Measurements from ENCODE around the gene GALNT18. TPM values are rescaled to one million over a fixed set of nuclear protein-coding genes. Genes with fewer than 3 reads are reported as not detected.

Gene GALNT18
- total and polyA plus RNA-seq, 8 donors = 2.0 to 8.9 (median 4.7) TPM

DNA sequence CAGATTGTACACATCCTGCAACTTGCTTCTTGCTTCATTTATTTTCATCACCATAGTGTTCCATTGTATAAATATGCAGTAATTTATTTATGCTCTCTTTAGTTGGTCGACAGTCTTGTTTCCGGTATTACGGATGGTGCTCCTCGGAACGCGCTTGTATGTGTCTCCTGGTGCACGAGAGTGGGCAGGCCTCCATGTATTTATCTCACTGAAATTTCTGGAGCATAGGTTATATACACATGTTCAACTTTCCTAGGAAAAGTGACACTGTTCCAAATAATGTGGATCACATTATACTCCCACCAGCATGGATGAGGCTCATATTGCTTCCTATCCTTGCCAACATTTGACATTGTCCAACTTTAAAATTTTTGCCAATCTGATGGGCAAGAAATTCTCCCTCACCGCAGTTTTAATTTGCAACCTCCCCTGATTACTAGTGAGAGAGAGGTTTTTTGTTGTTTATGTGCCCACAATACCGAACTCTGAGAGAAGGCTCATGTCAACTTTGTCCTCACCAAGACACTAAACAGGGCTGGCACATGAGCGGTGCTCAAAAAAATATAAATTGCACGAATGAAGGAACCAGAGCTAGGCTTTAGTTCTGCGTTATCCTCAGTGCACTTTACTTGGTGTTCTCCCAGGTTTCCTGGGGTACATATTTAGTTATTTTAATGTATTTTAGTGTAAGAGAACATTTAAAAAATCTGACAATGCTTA lies 272.5 kb downstream of the GALNT18 start:
- Histone ChIP-seq H3K27ac (no peak overlapping the region), H3K9me3 (no peaks in the 10 kb centered on the region), H3K4me3 (no peak overlapping the region), H3K36me3 (no peaks in the 10 kb centered on the region), H3K27me3 (no peaks in the 10 kb centered on the region), H3K4me1 (no peaks in the 10 kb centered on the region)
- TF ChIP-seq, protein P1, sequence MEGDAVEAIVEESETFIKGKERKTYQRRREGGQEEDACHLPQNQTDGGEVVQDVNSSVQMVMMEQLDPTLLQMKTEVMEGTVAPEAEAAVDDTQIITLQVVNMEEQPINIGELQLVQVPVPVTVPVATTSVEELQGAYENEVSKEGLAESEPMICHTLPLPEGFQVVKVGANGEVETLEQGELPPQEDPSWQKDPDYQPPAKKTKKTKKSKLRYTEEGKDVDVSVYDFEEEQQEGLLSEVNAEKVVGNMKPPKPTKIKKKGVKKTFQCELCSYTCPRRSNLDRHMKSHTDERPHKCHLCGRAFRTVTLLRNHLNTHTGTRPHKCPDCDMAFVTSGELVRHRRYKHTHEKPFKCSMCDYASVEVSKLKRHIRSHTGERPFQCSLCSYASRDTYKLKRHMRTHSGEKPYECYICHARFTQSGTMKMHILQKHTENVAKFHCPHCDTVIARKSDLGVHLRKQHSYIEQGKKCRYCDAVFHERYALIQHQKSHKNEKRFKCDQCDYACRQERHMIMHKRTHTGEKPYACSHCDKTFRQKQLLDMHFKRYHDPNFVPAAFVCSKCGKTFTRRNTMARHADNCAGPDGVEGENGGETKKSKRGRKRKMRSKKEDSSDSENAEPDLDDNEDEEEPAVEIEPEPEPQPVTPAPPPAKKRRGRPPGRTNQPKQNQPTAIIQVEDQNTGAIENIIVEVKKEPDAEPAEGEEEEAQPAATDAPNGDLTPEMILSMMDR (IDR thresholded peaks at IDR 0.05) = no peak
- intact Hi-C loops (cut with DNase I) = no loop called here
- FAIRE-seq (no peak), DNase-seq (no peak), ATAC-seq (no peak)
- WGBS, 2 donors = 74 to 78% methylated on average over 12 of the region's 12 CpGs

DNA sequence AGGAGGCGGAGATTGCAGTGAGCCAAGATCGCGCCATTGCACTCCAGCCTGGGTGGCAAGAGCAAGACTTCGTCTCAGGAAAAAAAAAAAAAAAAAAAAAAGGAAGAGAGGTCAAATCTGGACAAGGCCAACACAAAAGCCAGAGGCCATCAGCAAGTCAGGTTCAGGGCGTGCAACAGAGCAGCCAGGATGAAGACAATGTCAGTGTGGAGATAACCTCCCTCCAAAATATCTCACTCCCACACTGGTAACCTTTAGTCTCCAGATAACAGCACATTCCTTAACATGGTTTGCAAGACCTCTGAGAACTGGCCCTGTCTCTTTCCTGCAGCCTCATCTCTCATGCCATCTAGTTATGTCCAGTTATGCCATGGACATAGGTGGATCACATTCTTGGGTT lies 273.5 kb downstream of the GALNT18 start:
- ATAC-seq = no peak
- H3K27ac ChIP-seq = no peak overlapping the region
- H3K4me3 ChIP-seq = no peak overlapping the region
- no peaks in the 10 kb centered on the region for H3K36me3 ChIP-seq
- WGBS, 2 donors = 86 to 96% methylated on average over 2 to 5 of the region's 5 CpGs
- H3K27me3 ChIP-seq = no peaks in the 10 kb centered on the region
- H3K4me1 ChIP-seq = no peaks in the 10 kb centered on the region
- no peaks in the 10 kb centered on the region for H3K9me3 ChIP-seq
- no peak for DNase-seq
- TF ChIP-seq, protein P1 (IDR thresholded peaks at IDR 0.05) = no peak
- no peak for FAIRE-seq
- intact Hi-C loops (cut with DNase I) = no loop called here

DNA sequence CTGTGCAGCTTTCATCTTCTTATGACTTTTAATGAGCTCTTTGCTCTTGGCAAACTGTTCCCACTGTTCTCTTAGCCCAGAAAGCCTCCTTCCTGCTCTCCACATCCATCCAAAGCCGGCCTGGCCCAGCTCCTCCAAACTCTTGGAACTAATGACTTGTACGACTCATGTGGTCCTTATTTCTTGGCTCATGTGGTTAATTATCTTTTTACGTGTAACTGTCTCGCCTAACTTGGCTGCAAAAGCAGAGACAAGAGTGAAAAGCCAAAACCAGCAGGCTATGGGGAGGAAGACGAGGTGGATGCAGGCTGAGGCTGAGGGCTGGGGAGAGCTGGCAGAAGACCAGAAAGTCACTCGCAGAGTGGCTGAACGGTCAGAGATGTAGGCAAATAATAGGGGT lies 274.2 kb downstream of the GALNT18 start:
- intact Hi-C loops (cut with DNase I) = no loop called here
- Histone ChIP-seq H3K27me3 (no peaks in the 10 kb centered on the region), H3K4me1 (no peaks in the 10 kb centered on the region), H3K27ac (no peak overlapping the region), H3K9me3 (no peaks in the 10 kb centered on the region), H3K4me3 (no peak overlapping the region), H3K36me3 (no peaks in the 10 kb centered on the region)
- ATAC-seq (no peak), FAIRE-seq (no peak), DNase-seq (no peak)
- WGBS, 2 donors = 74 to 78% methylated on average over 7 of the region's 7 CpGs
- TF ChIP-seq, protein P1 (IDR thresholded peaks at IDR 0.05) = no peak

DNA sequence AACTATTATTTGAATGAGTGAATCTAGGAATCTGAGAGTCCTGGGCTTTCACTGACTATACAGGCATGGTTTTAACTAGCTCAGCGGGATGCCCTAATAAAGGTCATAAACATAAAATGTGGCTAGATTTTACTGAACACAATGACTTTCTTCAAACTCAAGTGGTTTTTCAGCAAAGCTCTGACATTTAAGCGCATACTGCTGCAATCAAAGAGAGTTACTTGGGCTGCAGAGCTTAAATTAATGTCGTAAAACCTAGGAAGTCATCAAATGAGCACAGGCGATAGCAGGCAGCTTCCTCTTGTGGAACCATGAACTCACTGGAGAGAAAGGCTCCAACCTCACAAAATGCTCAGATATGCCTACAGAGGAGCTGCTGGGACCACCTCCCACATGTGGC lies 275.5 kb downstream of the GALNT18 start:
- H3K27me3 ChIP-seq = no peaks in the 10 kb centered on the region
- no peak for DNase-seq
- H3K27ac ChIP-seq = no peak overlapping the region
- FAIRE-seq = no peak
- ATAC-seq = no peak
- H3K36me3 ChIP-seq = no peaks in the 10 kb centered on the region
- no peak overlapping the region for H3K4me3 ChIP-seq
- 90 to 97% methylated on average over 4 of the region's 4 CpGs for WGBS, 2 donors
- H3K9me3 ChIP-seq = no peaks in the 10 kb centered on the region
- H3K4me1 ChIP-seq = no peaks in the 10 kb centered on the region
- TF ChIP-seq, protein P1 (IDR thresholded peaks at IDR 0.05) = no peak
- intact Hi-C loops (cut with DNase I) = no loop called here

DNA sequence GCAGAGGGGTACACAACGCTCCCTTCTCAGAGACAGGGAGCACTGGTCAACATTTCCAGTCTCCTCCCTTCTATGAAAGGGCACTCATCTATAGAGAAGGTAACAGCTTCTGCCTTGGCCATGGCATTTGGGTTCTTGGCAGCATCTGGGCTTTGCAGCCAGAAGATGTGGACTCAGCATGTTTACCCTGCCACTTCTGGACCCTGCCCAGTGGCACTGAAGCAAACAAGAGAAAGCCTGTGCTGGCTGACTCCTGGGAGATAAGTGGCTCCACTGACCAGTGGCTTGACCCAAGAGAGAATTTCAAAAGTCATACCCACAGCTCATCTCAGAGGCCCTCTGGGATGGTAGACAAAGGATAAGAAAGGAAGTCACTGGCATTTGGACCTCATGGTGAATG lies 276.7 kb downstream of the GALNT18 start:
- ATAC-seq (peak in 1 of 4 donors; percentile 70), FAIRE-seq (no peak), DNase-seq (peak in 1 of 6 donors; percentile 12)
- intact Hi-C loops (cut with DNase I) = no loop called here
- Histone ChIP-seq H3K4me3 (no peak overlapping the region), H3K27ac (no peak overlapping the region), H3K4me1 (no peaks in the 10 kb centered on the region), H3K27me3 (no peaks in the 10 kb centered on the region), H3K9me3 (no peaks in the 10 kb centered on the region), H3K36me3 (no peaks in the 10 kb centered on the region)
- WGBS, 2 donors = 85 to 90% methylated on average over 1 of the region's 1 CpG
- TF ChIP-seq, protein P1 (IDR thresholded peaks at IDR 0.05) = no peak

All from pancreas (tissue), 10 donors.